AG08396 (cell line): Measurements from ENCODE around the gene RSRP1.
"Not testable (repeated sequence)": the region's sequence is repeated elsewhere in the genome, so short reads cannot be mapped to it uniquely, and the experiment has no call there.

Experiments used
- DNase-seq: peaks from one replicate; pipeline ENCODE4 v3.0.0; 2012; ENCODE audit warnings: low spot score, mixed read lengths

Gene RSRP1

GRCh38 chr1:25247024-25247828, at the start of gene RSRP1:
RSRP1 (minus strand) TSS chr1:25247454; CDS start chr1:25246963, 491 bp downstream.
- DNase-seq, result peak; percentile 100

GRCh38 chr1:25296501-25296900, 49.2 kb upstream of the RSRP1 start:
- not testable (repeated sequence) for DNase-seq

- not testable (repeated sequence) for DNase-seq
These were observed 47.9 kb upstream of the RSRP1 start for GRCh38 chr1:25294889-25295826.

GRCh38 chr1:25293426-25293825, 46.2 kb upstream of the RSRP1 start:
- not testable (repeated sequence) for DNase-seq

- DNase-seq, result not testable (repeated sequence)
These were observed 42.8 kb upstream of the RSRP1 start for GRCh38 chr1:25290043-25290442.

- DNase-seq, result not testable (repeated sequence)
These were observed 41.4 kb upstream of the RSRP1 start for GRCh38 chr1:25288573-25289101.

GRCh38 chr1:25287164-25287563, 39.9 kb upstream of the RSRP1 start:
- not testable (repeated sequence) for DNase-seq

GRCh38 chr1:25285862-25286261, 38.6 kb upstream of the RSRP1 start:
- not testable (repeated sequence) for DNase-seq

- DNase-seq, result not testable (repeated sequence)
These were observed 32.4 kb upstream of the RSRP1 start for GRCh38 chr1:25279693-25280111.

GRCh38 chr1:25278790-25279189, 31.5 kb upstream of the RSRP1 start:
- not testable (repeated sequence) for DNase-seq

- DNase-seq, result not testable (repeated sequence)
These were observed 31.1 kb upstream of the RSRP1 start for GRCh38 chr1:25278358-25278757.

- DNase-seq, result not testable (repeated sequence)
These were observed 30.0 kb upstream of the RSRP1 start for GRCh38 chr1:25277295-25277694.

- not testable (repeated sequence) for DNase-seq
These were observed 28.4 kb upstream of the RSRP1 start for GRCh38 chr1:25275648-25276047.

- not testable (repeated sequence) for DNase-seq
These were observed 25.0 kb upstream of the RSRP1 start, which contains the start of gene RHD for GRCh38 chr1:25272238-25272637. RHD (plus strand) TSS chr1:25272509; CDS start chr1:25272548, 39 bp downstream.

- DNase-seq, result not testable (repeated sequence)
These were observed 21.0 kb upstream of the RSRP1 start for GRCh38 chr1:25268143-25268760.

GRCh38 chr1:25267288-25268142, 20.3 kb upstream of the RSRP1 start:
- not testable (repeated sequence) for DNase-seq

GRCh38 chr1:25266554-25267287, 19.5 kb upstream of the RSRP1 start:
- DNase-seq, result not testable (repeated sequence)

GRCh38 chr1:25260336-25260735, 13.1 kb upstream of the RSRP1 start:
- not testable (repeated sequence) for DNase-seq

GRCh38 chr1:25259813-25260212, 12.6 kb upstream of the RSRP1 start:
- DNase-seq, result not testable (repeated sequence)

- DNase-seq, result peak; percentile 38
These were observed 9.9 kb upstream of the RSRP1 start for GRCh38 chr1:25257196-25257595.
